Activated T-helper 2 cell treated with anti-CD3 and anti-CD28 coated beads, Interferon-gamma antibody, Interleukin-2, Interleukin-4, amounts not matched to agents 10 μg/mL and 5 μg/mL and 100 μg/mL, durations not matched to agents 14 hours and 24 hours and 36 hours (primary cell): Measurements from ENCODE around the gene OXSR1. TPM values are rescaled to one million over a fixed set of nuclear protein-coding genes. Genes with fewer than 3 reads are reported as not detected.

Experiments used
- DNase-seq: peaks from one replicate; pipeline ENCODE4 v3.0.0; 2021; ENCODE audit warnings: low spot score
- H3K27ac Mint-ChIP-seq: one replicate; pipeline ENCODE4 v1.8.0; 2021; ENCODE audit warnings: mixed read lengths
- H3K27me3 Mint-ChIP-seq: one replicate; pipeline ENCODE4 v1.8.0; 2021; ENCODE audit warnings: low read depth, mixed read lengths
- H3K36me3 Mint-ChIP-seq: one replicate; pipeline ENCODE4 v1.8.0; 2021; ENCODE audit warnings: low read depth, mixed read lengths
- H3K4me1 Mint-ChIP-seq: one replicate; pipeline ENCODE4 v1.8.0; 2021; ENCODE audit warnings: low read depth, mixed read lengths
- H3K4me3 Mint-ChIP-seq: one replicate; pipeline ENCODE4 v1.8.0; 2021; ENCODE audit warnings: low read depth, mild to moderate bottlenecking, moderate library complexity, mixed read lengths
- H3K9me3 Mint-ChIP-seq: one replicate; pipeline ENCODE4 v1.8.0; 2021; ENCODE audit warnings: mixed read lengths
- intact Hi-C: fragments of 100-400 bp; cut with micrococcal nuclease; formaldehyde crosslinking; loops from one replicate; pipeline ENCODE4 v1.15.1; 2023
- total RNA-seq: library from RNA; stranded (reverse); gene quantifications from 2 replicates; pipeline ENCODE4 v1.2.3, GENCODE V29; 2022

Gene OXSR1
- total RNA-seq, 1 donor from 2014 or later, result 62.2 TPM

DNA sequence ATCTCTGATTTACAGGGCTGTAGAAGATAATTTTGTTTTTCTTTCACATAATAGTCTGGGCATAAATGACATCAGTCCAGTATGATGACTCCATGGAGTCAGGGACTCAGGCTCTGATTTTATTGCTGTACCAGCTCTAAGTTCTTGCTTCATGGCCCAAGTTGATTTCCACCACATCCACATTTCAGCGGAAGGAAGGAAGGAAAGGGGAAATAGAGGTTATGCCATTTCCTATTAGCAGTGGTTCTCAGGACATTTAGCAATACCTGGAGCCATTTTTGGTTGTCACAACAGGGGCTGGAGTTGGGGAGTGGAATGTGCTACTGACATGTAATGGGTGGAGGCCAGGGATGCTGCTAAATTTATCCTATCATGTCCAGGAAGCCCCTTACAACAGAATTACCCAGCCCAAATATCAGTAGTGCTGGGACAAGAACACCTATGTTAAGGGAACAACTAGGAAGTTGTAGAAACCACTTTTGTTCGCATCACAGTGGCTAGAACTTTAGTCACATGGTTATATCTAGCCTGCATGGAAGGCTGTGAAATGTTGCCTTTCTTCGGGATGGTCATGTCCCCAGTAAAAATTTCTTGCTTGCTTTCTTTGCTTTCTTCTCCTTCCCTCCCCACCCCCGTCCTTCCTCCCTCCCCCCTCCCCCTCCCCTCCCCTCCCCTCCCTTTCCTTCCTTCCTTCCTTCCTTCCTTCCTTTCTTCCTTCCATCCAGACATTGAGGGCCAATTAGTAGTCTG lies 42.1 kb downstream of the OXSR1 start:
- Mint-ChIP-seq H3K9me3 (no peaks in the 10 kb centered on the region), H3K36me3 (peaks cover 60% of the 10 kb centered on the region), H3K4me1 (peaks cover 66% of the 10 kb centered on the region), H3K4me3 (no peak overlapping the region), H3K27ac (no peak overlapping the region), H3K27me3 (no peaks in the 10 kb centered on the region)
- DNase-seq, result no peak
- intact Hi-C loops, result loop anchor here (5.0 kb wide), 1 partner anchor 50 kb away; no protein-coding TSS in a partner anchor

DNA sequence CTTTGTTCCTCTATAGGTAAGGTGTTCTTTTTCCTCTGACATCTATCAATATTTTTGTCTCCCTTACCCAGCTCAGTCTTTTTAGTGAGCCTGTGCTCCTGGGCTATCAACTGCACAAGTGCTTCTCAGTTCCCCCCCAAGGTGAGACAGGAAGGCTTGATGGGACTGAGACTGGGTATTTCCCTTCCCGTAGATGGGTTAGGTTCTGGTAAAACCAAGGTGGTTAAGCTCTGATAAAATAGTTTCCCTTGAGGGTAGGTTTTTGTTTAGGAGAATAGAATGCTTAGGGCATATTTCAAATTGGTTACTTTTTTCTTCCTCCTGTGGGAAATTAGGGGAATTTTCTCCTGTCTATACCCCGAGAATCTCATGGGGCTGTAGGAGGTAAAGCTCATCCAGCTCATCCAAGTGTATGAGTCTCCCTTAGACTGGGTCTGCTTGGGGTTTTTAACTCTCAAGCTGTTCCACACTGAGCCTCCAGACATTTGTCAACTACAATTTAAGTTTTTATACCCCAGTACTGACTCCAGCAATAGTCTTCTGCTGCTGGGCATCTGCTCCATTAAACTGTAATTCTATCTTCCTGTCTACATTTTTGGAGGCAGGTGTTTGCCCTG lies 44.9 kb downstream of the OXSR1 start:
- H3K27me3 Mint-ChIP-seq, result no peaks in the 10 kb centered on the region
- no peak for DNase-seq
- peaks cover 57% of the 10 kb centered on the region for H3K4me1 Mint-ChIP-seq
- no peak overlapping the region for H3K27ac Mint-ChIP-seq
- intact Hi-C loops, result no loop called here
- H3K9me3 Mint-ChIP-seq, result no peaks in the 10 kb centered on the region
- H3K4me3 Mint-ChIP-seq, result no peak overlapping the region
- H3K36me3 Mint-ChIP-seq, result peaks cover 57% of the 10 kb centered on the region

DNA sequence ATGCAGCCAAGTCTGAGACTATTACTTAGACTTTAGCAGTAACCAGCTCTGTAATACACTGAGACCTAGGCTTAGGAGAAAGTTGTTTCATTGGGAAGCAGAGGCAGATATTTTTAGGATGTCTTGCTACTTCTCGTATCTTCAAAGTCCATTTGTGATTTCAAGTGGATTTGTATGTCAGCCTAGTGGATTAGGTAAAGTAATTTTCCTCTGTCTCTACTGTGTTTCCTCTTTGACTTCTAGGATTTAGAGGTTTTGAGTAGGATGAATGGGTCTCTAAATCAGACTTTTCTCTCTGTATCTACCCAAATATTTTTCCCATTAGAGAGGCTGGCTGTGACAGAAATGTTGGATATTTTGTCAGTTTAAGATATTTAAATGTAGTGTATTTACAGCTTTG lies 46.8 kb downstream of the OXSR1 start:
- DNase-seq, result no peak
- Mint-ChIP-seq H3K27me3 (no peaks in the 10 kb centered on the region), H3K4me3 (no peak overlapping the region), H3K27ac (no peak overlapping the region), H3K9me3 (no peaks in the 10 kb centered on the region), H3K4me1 (peaks cover 41% of the 10 kb centered on the region), H3K36me3 (peaks cover 59% of the 10 kb centered on the region)
- intact Hi-C loops, result no loop called here

DNA sequence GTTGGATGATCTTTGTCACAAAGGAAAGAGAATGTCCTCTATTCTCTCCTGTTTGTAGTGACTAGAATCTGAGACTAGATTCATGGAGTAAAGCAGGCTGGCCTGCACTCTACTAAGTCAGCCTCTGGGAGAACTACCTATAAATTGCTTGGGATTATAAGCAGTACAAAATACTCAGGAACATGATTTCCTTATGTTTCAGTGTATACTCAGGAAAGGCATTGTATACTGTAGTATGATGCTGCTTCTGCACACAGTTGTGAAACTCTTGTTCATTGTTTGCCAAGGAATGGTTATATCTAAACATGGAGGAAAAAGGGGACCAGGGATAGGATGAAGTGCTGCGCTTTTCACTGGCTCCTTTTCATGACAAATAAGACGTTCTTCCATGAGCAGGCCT lies 49.2 kb downstream of the OXSR1 start:
- no peak overlapping the region for H3K27ac Mint-ChIP-seq
- H3K27me3 Mint-ChIP-seq, result no peaks in the 10 kb centered on the region
- no peaks in the 10 kb centered on the region for H3K9me3 Mint-ChIP-seq
- no peak overlapping the region for H3K4me3 Mint-ChIP-seq
- intact Hi-C loops, result no loop called here
- peaks cover 31% of the 10 kb centered on the region for H3K4me1 Mint-ChIP-seq
- no peak for DNase-seq
- peaks cover 54% of the 10 kb centered on the region for H3K36me3 Mint-ChIP-seq

DNA sequence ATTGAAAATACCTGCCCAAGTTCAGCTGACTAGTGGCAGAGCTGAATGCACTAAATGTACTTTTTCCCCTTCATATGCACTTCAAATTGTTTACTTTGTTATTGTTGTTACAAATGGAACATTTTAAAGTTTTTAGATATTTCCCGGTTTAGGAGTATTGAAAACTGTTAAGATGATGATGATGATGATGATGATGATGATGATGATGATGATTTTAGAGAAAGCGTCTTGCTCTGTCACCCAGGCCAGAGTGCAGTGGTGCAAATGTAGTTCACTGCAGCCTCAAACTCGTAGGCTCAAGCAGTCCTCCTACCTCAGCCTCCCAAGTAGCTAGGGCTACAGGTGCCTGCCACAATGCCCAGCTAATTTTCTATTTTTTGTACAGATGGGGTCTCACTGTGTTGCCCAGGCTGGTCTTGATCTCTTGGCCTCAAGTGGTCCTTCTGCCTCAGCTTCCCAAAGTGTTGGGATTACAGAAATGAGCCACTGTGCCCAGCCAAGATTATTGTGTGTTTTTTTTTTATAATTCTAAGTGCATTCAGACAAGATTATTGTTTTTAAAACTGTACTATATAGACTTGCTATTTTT lies 54.4 kb downstream of the OXSR1 start:
- intact Hi-C loops, result no loop called here
- peaks cover 48% of the 10 kb centered on the region for H3K36me3 Mint-ChIP-seq
- no peak overlapping the region for H3K27ac Mint-ChIP-seq
- H3K4me1 Mint-ChIP-seq, result peaks cover 7% of the 10 kb centered on the region
- no peaks in the 10 kb centered on the region for H3K9me3 Mint-ChIP-seq
- no peaks in the 10 kb centered on the region for H3K27me3 Mint-ChIP-seq
- DNase-seq, result no peak
- no peak overlapping the region for H3K4me3 Mint-ChIP-seq

DNA sequence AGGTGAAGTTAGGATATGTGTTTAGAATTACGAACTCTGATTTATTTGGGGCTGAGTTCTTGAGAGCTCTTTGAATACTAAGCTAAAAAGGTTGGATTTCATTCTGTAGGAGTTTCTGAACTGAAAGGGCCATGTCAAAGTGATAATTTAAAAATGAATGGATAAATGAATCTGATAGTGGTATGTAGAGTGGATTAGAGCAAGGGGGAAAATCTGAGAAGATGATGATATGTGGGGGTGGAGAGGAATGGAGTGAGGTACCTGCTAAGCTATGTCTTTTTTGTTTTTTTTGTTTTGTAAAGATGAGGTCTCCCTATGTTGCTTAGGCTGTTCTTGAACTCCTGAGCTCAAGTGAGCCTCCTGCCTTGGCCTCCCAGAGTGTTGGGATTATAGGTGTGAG lies 55.7 kb downstream of the OXSR1 start:
- DNase-seq, result no peak
- Mint-ChIP-seq H3K27ac (no peak overlapping the region), H3K4me3 (no peak overlapping the region), H3K27me3 (no peaks in the 10 kb centered on the region), H3K4me1 (peaks cover 9% of the 10 kb centered on the region), H3K9me3 (no peaks in the 10 kb centered on the region), H3K36me3 (peaks cover 59% of the 10 kb centered on the region)
- intact Hi-C loops, result no loop called here

DNA sequence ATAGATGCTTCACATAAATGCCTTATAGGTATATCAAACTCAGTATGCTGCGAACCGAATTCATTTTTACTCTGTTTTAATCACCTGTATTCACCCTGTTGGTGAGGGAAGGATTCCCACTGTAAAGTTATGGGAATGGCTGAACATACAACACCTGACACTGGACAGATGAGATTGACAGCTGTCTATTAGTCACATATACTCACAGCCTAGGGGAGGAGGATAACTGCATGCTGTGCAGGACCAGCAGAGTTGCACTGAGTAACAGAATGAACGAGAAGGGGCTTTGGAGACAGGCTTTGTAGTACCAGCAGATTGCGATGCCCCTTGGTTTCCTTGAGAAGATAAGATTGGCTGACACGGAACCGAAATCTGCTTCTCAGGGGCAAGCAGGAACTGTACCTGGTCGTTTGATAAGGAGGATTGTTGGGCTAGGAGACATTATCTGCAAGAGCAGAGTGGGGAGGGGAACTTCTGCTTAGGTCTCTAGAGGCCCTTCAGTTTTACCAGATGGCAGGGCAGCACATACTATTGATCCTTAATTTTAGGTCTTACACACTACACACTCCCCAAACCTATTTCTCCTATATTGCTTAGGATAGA lies 56.8 kb downstream of the OXSR1 start:
- H3K4me1 Mint-ChIP-seq, result peaks cover 14% of the 10 kb centered on the region

DNA sequence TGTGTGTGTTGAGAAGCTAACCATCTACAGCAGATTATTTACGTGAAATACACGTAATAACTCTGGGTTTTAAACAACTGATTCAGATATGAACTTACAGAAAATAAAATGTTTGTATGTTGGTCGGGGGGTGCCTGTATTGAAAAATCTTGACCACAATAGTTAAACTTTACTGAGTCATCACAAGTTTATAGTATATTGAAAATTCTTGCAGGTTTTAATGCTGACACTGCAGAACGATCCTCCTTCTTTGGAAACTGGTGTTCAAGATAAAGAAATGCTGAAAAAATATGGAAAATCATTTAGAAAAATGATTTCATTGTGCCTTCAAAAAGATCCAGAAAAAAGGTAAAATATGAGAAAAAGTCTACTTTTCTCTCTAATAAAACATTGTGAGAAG lies 59.0 kb downstream of the OXSR1 start:
- H3K36me3 Mint-ChIP-seq, result peaks cover 58% of the 10 kb centered on the region
- intact Hi-C loops, result no loop called here

More for the DNA sequence above, 56.8 kb downstream of the OXSR1 start:
- intact Hi-C loops, result no loop called here
- H3K4me3 Mint-ChIP-seq, result no peak overlapping the region
- H3K36me3 Mint-ChIP-seq, result peaks cover 54% of the 10 kb centered on the region
- DNase-seq, result no peak
- no peak overlapping the region for H3K27ac Mint-ChIP-seq
- no peaks in the 10 kb centered on the region for H3K27me3 Mint-ChIP-seq
- H3K9me3 Mint-ChIP-seq, result no peaks in the 10 kb centered on the region

DNA sequence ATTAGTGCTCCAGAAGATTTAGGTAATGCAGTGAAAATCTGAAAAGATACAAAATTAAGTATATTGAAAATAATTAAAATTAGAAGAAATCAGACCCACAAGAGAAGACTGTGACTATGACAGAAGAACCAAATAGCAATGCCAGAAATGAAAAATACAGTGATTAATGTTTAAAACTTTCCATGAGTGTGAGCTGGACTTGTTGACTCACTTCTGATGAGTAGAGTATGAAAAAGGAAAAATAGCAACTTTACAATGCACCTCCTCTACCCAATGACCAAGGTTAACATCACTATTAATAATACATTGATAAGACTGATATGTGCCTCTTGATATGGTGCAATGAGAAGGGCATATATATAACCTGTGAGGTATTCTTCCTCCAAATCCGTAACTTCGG lies 60.9 kb downstream of the OXSR1 start:
- intact Hi-C loops, result no loop called here
- H3K4me1 Mint-ChIP-seq, result peaks cover 7% of the 10 kb centered on the region

More for the DNA sequence above, 59.0 kb downstream of the OXSR1 start:
- Mint-ChIP-seq H3K4me1 (peaks cover 14% of the 10 kb centered on the region), H3K9me3 (no peaks in the 10 kb centered on the region), H3K27ac (no peak overlapping the region), H3K27me3 (no peaks in the 10 kb centered on the region), H3K4me3 (no peak overlapping the region)
- no peak for DNase-seq

DNA sequence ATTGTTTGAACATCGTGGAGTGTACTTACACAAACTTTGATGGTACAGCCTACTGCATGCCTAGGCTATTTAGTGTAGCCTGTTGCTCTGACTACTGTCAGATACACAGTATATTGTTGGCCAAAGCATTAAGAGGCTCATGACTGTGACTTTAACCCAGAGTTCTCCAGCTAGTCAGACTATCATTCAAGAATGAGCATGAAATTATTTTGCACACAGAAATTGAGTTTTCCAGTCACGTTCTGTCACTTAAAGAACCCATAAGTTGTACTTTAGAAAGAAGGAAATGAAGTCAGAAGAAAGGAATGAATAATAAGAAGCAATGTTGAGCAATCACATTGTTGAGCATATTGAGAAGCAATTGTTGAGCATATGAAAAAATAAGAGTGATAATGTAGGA lies 62.7 kb downstream of the OXSR1 start:
- H3K36me3 Mint-ChIP-seq, result peaks cover 63% of the 10 kb centered on the region
- peaks cover 9% of the 10 kb centered on the region for H3K4me1 Mint-ChIP-seq
- no peak overlapping the region for H3K27ac Mint-ChIP-seq
- no peaks in the 10 kb centered on the region for H3K9me3 Mint-ChIP-seq
- intact Hi-C loops, result no loop called here
- no peak for DNase-seq
- H3K27me3 Mint-ChIP-seq, result no peaks in the 10 kb centered on the region
- no peak overlapping the region for H3K4me3 Mint-ChIP-seq

More for the DNA sequence above, 60.9 kb downstream of the OXSR1 start:
- H3K27ac Mint-ChIP-seq, result no peak overlapping the region
- H3K9me3 Mint-ChIP-seq, result no peaks in the 10 kb centered on the region
- DNase-seq, result no peak
- H3K36me3 Mint-ChIP-seq, result peaks cover 65% of the 10 kb centered on the region
- H3K27me3 Mint-ChIP-seq, result no peaks in the 10 kb centered on the region
- H3K4me3 Mint-ChIP-seq, result no peak overlapping the region

DNA sequence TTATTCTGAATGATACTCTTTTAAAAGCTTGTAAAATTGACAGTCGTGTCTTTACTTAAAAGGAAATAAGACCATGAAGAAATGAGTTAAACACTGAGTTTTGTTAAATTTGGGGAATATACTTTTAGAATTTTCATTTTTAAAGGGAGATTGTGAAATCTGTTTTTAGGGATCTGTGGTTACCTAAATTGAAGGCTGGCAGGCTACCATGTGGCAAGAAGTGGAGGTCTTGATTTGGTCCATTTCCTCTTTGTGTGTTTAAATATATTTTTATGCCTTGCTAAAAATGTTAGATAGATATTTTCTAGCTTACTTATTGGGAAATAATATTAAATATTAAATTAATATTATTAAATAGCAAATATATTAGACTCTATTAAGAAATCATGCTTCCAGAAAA lies 63.7 kb downstream of the OXSR1 start:
- intact Hi-C loops, result no loop called here
- Mint-ChIP-seq H3K4me1 (peaks cover 9% of the 10 kb centered on the region), H3K36me3 (peaks cover 69% of the 10 kb centered on the region), H3K27me3 (no peaks in the 10 kb centered on the region), H3K27ac (no peak overlapping the region), H3K9me3 (no peaks in the 10 kb centered on the region), H3K4me3 (no peak overlapping the region)
- no peak for DNase-seq

DNA sequence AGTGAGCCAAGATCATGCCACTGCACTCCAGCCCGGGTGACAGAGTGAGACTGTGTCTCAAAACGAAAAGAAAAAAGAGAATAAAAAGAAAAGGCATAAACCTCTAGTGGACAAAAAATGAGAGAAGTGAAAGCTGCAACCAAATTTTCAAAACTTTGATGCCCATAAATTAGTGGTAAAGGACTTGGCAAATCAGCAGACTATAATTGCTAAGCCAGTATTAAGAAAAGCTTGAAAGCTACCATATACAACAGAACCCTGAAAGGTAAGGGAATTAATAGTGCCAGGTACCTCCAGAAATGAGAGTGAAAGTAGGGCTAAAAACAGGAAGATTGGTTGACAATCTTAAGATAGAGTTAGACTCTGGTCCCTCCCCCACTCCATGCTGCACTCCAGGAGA lies 67.4 kb downstream of the OXSR1 start:
- Mint-ChIP-seq H3K9me3 (peaks cover 4% of the 10 kb centered on the region), H3K4me1 (peaks cover 2% of the 10 kb centered on the region), H3K4me3 (no peak overlapping the region), H3K27ac (no peak overlapping the region), H3K27me3 (no peaks in the 10 kb centered on the region), H3K36me3 (peaks cover 76% of the 10 kb centered on the region)
- DNase-seq, result no peak
- intact Hi-C loops, result no loop called here

DNA sequence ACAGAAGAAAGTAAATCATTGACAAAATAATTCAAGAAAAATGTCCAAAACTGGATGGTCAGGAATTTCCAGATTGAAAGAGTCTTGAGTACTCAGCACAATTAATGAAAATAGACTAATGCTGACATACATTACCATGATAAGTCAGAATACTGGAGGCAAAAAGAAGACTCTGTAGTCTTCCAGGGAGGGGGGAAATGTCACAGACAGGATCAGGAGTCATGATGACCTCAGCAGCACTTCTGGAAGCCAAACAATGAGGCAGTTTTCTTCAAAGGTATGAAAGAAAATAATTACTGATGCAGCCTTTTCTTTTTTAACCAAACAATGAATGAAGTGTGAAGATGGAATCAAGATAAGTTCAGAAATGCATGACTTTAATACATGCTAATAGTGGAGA lies 70.1 kb downstream of the OXSR1 start:
- Mint-ChIP-seq H3K27me3 (no peaks in the 10 kb centered on the region), H3K4me1 (peaks cover 2% of the 10 kb centered on the region), H3K27ac (no peak overlapping the region), H3K36me3 (peaks cover 79% of the 10 kb centered on the region), H3K4me3 (no peak overlapping the region), H3K9me3 (peaks cover 18% of the 10 kb centered on the region)
- DNase-seq, result no peak
- intact Hi-C loops, result no loop called here
